Left hindlimb (tissue), 1 donor: ENCODE results near the gene GTPBP2.
"Not testable (repeated sequence)": the region's sequence is repeated elsewhere in the genome, so short reads cannot be mapped to it uniquely, and the experiment has no call there.

Experiments
- DNase-seq: peaks from one replicate; pipeline ENCODE4 v3.0.0-alpha.2; 2018

The GTPBP2 gene

DNA sequence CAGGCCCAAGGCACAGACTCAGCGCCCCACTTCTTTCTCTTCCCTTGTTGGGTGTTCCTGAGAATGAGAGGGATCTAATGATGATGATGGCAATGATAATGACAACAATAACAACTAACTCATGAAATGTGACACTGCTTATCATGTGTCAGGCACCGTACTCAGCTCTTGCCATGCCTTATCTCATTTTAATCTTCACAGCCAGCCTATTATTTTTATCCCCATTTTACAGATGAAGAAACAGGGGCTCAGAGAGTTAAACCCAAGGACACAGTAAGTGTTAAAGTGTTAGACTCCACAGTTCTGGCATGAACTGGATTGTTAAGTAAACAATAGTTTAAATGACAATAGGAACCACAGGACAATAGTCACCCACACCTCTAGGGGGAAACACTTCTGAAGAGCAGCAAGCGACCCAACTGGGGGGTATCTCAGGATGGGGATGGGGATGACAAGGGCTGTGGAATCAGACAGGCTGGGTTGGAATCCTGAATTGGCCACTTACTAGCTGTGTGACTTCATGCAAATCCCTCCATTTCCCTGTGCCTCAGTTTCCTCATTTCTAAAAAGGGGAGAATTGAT is 28.2 kb upstream of the GTPBP2 start:
- DNase-seq = no peak

DNA sequence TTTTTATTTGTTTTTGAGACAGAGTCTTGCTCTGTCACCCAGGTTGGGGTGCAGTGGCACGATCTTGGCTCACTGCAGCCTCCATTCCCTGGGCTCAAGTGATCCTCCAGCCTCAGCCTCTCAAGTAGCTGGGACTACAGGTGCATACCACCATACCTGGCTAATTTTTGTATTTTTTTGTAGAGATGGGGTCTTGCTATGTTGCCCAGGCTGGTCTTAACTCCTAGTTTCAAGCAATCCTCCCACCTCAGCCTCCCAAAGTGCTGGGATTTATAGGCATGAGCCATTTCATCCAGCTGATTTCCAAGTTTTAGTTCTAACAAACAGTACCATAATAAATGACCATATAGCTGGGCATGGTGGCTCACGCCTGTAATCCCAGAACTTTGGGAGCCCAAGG is 23.8 kb upstream of the GTPBP2 start:
- not testable (repeated sequence) for DNase-seq

DNA sequence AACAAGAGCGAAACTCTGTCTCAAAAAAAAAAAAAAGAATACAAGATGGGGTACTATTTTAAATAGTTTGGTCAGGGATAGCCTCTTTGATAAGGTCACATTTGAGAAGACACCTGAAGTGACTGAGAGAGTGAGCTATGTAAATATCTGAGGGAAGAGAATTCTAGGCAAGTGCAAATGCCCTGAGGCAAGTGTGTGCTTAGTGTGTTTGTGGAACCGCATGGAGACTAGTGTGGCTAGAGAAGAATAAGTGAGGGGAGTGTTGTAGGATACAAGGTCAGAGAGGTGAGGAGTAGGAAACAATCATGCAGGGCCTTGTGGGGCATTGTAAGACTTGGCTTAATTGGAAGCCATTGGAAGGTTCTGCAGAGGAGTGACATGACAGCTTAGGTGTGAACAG is 19.2 kb upstream of the GTPBP2 start:
- DNase-seq = no peak

DNA sequence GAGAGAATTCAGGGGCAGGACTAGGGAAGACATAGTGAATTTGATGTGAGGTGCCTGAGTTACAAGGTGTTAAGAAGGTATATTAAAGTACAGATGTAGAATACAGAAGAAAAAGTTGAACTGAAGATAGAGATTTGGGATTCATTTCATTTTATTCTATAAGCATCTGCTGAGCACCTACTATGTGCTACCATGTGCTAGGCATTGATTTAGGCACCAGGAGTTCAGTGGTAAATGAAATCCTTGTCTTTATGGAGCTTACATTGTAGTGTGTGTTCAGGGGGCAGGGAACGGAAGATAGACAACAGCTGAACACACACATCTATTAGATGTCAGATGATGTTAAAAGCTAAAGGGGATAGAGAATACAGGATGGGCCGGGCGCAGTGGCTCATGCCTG is 18.5 kb upstream of the GTPBP2 start:
- no peak for DNase-seq

DNA sequence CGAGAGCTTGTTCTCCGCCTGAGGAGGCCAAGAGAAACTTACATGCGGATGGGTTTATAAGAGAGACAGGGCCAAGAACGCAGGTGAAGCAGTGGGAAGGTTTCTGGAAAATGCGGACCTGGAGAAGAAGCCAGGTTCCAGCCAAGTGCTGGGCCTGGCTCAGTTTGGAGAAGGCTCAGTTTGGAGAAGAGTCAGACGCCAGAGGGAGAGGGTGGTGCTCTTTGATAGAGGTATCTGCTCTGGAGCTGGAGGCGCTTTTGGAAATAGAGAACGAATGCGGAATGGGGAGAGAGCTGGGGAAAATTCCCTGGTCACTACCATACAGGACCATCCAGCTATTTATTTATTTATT is 16.5 kb upstream of the GTPBP2 start:
- DNase-seq = no peak

DNA sequence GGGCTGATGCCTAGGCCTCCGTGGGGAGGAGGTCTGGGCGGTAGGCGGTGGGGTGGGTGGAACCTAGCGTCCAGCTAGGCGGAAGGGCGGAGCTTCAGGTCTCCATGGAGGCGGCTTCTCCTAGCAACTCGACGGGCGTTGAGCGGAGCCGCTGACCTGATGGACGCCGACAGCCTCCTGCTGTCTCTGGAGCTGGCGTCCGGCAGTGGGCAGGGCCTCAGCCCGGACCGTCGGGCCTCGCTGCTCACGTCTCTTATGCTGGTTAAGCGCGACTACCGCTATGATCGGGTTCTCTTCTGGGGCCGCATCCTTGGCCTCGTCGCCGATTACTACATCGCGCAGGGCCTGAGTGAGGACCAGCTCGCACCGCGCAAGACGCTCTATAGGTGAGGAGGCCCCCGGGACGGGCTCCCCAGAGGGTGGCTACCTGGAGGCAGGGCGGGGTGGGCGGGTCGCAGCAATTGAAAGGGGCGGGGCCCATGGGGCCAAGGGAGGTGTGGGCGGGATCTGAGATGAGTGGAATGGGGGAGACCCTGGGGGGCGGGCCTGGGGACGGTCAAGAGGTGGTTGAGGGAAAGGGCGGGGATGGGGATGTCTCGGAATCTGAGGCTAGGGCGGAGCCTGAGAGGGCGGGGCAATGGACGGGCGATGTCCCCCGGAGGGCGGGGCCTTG is 16.0 kb upstream of the GTPBP2 start, which contains the start of gene RSPH9:
Gene RSPH9, plus strand, starts transcription at position 97 of the 673 bp plus-strand sequence. Its CDS starts 63 bp downstream, at position 160.
- peak; percentile 81 for DNase-seq

DNA sequence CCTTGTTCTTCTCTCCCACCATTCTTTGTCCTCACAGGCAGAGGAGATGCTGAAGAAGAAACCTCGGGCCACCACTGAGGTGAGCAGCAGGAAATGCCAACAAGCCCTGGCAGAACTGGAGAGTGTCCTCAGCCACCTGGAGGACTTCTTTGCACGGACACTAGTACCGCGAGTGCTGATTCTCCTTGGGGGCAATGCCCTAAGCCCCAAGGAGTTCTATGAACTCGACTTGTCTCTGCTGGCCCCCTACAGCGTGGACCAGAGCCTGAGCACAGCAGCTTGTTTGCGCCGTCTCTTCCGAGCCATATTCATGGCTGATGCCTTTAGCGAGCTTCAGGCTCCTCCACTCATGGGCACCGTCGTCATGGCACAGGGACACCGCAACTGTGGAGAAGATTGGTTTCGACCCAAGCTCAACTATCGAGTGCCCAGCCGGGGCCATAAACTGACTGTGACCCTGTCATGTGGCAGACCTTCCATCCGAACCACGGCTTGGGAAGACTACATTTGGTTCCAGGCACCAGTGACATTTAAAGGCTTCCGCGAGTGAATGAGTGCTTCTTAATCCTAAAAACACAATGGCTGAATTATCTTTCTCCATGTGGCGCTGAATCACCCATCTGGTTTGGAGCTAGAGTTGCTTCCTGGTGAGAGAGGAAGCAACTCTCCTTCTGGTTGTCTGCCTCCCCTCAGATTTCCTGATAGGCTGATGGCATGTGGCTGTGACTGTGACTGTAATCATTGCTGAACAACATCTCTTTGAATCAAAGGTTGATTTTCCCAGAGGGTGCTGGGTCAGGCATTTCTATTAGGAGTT is 11.1 kb upstream of the GTPBP2 start:
- DNase-seq = no peak

DNA sequence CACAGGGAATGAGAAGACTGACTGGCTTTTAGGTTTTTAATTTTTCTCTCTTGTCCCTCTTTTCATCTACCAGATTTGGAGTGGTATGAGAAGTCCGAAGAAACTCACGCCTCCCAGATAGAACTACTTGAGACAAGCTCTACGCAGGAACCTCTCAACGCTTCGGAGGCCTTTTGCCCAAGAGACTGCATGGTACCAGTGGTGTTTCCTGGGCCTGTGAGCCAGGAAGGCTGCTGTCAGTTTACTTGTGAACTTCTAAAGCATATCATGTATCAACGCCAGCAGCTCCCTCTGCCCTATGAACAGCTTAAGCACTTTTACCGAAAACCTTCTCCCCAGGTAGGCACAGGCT is 7.2 kb upstream of the GTPBP2 start:
- DNase-seq = no peak

DNA sequence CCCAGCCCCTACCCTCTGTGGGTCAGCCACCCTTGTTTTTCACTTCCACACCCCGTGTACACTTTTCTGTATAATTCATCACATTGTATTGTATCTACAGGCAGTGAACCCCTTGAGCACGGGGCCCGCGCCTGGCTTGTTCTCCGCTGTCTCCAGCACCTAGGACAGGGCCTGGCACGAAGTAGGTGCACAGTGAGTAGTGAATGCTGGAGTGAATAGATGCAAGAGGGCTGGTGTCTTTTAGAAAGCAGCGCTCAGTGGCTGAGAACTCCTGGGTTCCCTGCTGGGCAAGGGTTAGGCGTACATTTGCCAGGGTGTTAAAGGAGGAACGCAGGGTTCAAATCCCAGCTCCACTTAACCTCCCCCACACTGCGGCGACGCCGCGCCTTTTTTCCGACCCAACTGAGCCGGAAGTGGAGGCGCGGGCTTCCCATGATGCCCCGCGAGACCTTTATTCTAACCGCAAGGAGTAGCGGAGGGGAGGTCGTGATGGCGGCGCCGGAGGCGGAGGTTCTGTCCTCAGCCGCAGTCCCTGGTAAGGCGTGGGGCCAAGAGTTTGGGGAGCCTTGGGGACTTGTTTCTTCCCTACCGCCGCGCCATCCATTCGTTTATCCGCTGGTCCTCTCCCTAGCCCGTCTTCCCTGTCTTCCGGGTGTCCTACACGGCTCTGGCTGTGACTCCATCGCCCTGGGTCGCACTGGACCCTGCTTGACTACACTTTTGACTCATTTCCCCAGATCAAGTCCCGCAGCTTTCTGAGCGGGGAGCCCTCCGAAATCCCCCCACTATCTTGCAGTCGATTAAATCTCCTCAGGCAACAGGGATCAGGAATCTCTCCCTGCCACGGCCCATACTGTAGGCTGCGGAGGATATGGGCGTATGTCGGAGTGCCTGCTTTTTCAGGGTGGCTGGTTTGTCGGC is 6.6 kb upstream of the GTPBP2 start, which contains the start of gene MAD2L1BP:
Gene MAD2L1BP, plus strand, starts transcription at position 454 of the 921 bp plus-strand sequence. Its CDS starts 36 bp downstream, at position 490.
- peak; percentile 89 for DNase-seq

DNA sequence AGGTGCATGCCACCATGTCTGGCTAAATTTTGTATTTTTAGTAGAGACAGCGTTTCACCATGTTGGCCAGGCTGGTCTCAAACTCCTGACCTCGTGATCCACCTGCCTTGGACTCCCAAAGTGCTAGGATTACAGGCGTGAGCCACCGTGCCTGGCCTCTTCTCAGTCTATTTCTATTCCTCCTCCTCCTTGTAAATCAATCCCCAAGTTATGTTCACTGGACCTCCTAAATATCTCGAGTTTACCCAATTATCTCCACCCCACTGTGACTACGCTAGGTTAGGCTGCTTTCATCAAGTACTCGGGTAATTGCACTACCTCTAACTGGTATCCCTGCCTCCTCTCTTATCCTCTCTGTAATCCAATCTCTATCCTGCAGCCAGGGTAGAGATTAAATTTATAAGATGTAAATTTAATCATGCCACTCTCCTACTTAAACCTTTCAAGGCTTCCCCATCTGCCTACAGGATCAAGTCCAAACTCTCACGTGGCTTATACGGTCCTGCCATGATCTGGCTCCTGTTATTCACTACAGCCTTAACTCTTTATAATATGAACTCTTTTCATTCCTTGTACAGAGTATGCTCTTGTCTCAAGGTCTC is 5.7 kb upstream of the GTPBP2 start:
- no peak for DNase-seq

DNA sequence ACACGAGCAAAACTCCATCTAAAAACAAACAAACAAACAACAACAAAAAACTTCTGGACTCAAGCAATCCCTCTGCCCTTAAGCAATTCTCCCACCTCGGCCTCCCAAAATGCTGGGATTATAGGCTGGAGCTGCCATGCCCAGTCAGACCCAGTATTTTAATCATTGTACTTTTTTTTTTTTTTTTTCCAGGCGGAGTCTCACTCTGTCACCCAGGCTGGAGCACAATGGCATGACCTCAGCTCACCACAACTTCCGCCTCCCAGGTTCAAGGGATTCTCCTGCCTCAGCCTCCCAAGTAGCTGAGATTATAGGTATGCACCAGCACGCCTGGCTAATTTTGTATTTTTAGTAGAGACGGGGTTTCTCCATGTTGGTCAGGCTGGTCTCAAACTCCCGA is 3.9 kb upstream of the GTPBP2 start:
- DNase-seq = not testable (repeated sequence)

DNA sequence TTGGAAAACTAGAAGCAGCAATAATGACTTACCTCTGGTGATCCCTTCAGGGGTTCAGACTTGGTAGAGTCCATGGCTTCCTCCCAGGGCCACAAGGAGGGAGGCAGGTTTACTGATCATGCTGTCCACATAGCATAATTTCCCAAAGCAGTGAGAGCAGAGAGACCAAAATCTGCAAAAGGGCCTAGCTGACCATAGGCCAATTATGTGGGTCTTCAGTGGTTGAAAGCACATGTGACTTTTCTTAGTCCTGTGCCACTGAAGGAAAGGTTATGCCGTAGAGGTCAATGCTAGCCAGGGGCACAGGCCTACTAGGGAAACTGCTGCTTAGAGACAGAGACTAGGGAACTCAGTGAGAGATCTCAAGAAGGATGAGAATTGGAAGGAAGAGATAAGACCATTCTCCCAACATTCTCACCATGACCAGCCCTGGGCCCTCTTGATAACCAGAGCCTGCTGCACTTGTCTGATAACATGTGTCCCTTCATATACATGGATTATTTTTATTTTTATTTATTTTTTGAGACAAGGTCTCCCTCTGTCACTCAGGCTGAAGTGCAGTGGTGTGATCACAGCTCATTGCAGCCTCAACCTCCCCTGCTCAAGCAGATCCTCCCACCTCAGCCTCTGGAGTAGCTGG is 2.0 kb upstream of the GTPBP2 start:
- DNase-seq = no peak

DNA sequence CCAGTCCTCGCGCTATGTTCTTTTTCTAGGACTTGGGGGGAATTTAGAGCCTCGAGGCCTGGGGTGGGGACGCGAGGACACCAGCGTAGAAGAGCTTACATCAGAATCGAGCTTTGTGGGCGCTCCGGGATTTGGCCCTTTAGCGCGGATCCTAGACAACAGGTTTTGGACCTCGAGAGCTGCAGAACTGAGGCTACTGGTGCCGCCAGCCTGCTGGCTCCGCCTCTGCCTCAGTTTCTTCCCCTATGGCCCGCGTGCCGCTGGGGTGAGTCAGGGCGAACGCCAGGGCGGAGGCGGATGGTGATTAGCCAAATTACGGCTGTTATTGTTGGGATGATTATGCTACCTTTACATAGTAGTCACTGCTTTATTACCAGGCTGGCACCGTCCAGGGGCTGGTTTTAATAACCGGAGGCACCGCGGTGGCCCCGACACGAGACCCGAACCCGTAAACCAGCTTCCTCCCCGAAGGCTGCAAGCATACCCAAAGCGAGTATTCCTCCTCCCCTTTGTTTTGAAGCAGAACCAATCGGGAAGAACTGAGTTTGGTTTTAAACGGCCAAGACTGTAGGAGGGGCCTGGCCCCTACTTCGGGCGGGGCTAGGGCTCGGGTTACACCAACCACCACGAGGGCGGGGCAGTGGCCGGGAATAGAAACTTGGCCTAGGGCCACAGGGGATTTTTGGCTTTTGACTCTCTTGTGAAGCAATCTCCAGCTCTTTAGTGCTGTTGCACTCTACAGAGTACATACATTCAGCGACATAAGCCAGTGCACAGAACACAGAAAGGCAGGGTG is 639 bp upstream of the GTPBP2 start:
- peak; percentile 98 for DNase-seq

DNA sequence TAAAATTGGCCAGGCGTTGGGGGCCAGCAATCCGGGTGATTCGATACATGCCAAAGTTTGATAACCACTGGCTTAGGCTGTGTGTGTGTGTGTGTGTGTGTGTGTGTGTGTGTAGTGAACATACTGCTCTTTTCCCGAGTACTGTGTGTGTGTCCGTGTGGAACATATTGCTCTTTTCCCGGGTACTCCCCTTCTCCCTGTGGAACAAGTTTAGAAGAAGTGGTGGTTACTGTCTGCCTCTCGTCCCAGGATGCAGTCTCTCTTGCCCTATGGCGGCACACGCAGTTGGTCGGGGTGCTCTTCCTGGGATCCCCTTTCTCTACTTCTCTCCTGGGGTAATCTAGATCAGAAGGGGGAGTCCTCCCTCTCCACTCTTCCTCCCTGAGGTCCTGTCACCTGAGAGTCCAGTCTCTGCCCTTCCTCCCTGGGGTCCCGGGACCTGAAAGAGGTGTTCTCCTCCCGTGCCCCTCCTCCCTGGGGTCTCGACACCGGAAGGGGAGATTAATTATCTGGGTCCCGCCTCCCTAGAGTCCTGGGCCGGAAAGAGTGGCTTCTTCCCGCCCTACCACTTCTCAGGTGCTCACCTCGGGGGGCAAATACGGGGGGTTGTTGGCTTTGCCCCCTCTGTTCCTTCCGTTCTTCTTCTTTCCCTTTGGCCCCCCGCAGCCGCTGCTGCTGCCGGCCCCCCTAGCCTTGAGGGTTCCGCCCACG is 516 bp downstream of the GTPBP2 start:
- DNase-seq = peak; percentile 37

DNA sequence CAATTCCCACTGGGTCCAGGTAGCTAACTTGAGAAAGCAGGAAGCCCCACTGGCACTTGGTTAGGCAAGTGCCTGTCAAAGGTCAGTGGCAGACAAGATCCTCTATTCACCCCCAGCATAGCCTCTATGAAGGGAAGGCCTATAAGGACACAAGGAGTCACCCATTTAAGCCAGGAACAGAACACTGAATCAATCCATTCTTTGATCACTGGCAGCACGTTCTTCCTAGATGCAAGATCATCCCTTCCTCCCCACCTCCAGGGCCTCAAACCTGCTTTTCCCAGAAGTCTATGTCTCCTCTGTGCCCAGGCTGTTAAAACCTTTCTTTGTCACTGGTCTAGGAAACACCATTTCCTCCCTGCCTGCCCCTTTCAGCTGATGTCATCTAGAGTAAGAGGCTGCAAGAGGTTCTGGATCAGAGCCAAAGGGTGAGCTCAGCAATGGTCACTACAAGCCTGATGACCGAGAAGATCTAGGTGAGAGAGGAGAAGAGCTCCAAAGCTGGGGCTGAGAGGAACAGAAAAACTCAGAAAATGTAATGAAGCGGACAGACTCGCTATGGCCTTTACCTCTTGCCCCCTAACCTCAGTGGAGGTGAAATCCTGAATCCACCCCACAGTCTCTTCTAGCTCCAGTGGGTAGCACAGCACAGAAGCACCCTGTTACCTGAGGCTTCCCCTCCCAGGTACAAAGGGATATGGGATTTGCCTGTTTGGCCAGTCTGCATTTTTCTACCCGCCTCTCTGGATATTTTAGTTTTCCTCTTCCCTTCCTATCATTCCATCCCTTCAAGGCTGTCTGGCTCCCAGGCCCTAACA is 1.8 kb downstream of the GTPBP2 start:
- DNase-seq = peak; percentile 45

DNA sequence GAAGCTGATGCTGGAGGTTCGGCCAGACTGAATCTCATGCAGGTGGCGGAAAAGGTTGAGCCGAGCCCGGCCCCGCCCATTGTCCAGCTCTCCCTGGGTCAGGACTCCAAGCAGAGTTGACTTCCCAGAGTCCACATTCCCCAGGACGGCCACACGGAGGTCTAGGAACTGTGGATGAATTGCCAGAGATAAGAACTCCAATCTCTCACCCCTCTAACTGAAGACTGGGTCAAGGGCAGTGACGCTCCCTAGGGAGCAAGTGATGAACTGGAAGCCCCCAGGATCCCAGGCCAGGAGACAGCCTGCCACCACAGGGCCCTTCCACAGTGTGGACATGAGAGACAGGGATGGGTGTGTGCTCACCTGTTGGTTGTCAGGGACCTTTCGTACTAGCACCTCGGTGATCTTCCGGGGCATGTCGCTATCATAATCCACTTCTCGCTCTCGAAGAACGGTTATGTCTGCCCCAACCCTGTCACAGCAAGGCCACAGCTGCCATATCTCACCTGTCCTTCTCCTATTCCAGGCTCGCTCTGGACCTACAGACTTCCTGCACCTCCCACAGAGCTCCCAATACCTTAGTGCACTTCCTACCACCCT is 3.6 kb downstream of the GTPBP2 start:
- no peak for DNase-seq

DNA sequence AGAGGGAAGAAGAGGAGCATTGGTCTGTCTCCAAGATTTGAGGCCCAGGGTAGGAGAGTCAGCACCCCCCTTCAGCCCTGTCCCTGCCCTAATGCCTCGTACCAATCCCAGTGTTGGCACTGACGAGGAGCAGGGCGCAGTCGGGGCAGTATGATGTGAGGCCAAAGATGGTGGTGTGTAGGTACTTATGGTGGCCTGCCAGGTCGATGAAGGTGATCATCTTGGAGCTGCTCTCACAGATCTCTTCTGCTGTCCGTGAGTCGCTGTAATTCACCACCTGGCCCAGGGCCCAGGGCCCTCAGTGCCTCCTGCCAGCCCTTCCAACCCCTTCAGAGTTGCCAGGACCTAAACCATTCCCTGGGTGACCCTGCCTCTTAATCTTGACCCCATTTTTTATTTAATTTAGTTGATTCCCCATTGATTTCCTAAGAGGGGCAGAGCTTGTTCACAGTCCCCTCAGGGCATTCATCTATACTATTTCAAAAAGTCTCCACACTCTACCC is 4.2 kb downstream of the GTPBP2 start:
- no peak for DNase-seq

DNA sequence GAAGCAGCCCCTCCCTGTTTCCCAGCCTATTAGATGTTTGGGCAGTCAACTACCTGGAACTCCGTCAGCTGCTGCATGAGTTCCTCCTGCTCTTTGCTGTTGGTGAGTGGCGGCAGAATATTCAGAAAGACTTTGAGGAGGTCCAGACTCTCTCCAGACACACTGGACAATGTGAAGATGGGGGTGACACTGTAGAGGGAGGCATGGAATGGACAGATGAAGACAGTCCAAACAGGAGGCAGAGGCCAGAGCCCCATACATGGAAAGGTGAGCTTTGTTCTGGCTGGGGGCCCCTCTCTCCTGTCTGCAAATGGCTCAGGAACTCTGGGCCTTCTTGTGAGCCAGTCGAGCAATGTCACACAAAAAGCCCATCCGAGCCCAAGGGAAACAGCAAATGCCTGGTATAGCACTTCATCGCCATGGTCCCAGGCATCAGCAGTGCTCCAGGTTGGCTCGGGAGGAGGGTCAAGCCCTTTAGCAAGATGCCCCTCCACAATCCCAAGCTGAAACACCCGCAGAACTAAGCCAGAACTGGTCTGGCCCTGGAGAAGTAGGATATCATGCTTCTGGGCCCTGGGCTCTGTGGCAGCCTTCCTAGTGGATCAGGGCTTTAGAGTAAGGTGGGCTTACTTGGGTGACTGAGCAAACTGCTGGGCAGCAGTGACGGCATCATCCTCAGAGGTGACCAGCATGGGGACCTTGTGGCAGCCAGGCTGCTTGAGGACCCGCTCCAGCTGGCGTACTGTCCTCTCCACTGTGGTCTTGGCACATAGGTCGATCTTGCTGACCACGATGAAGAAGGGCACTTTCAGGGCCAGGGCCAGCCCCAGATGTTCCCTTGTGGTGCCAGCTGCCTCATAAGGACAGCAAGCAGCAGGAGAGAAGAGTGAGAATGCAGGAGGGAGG is 4.9 kb downstream of the GTPBP2 start:
- no peak for DNase-seq
